Spinal cord (tissue), 10 donors: ENCODE measurements around the gene UPB1. TPM values are rescaled to one million over a fixed set of nuclear protein-coding genes. Genes with fewer than 3 reads are reported as not detected.
"Not testable (repeated sequence)": the region's sequence is repeated elsewhere in the genome, so short reads cannot be mapped to it uniquely, and the experiment has no call there.

ENCODE experiments used
- DNase-seq, 6 donors: peaks; one replicate each; pipeline versions ENCODE4 v3.0.0 to v3.0.0-alpha.2; 2013 to 2015; ENCODE audit warnings: low spot score in 6 of 6, low read depth in 4 of 6
- H3K27ac ChIP-seq: one replicate; pipeline ENCODE4 v1.5.1; 2013; ENCODE audit warnings: low read depth, low read length, control low read depth
- H3K27me3 ChIP-seq: one replicate; pipeline ENCODE4 v1.6.1; 2013; ENCODE audit warnings: low read length; ENCODE audit not compliant: control insufficient read depth, insufficient read depth
- H3K36me3 ChIP-seq: one replicate; pipeline ENCODE4 v1.6.1; 2013; ENCODE audit warnings: low read length; ENCODE audit not compliant: control insufficient read depth, insufficient read depth
- H3K4me1 ChIP-seq: one replicate; pipeline ENCODE4 v1.6.1; 2013; ENCODE audit warnings: low read length; ENCODE audit not compliant: control insufficient read depth, insufficient read depth
- H3K4me3 ChIP-seq: one replicate; pipeline ENCODE4 v1.5.1; 2013; ENCODE audit warnings: low read depth, low read length, control low read depth
- H3K9me3 ChIP-seq: one replicate; pipeline ENCODE4 v1.6.1; 2013; ENCODE audit warnings: low read length; ENCODE audit not compliant: control insufficient read depth, insufficient read depth
- WGBS: methylation state at CpG from one replicate; pipeline ENCODE4 v1.1.5; 2013; ENCODE audit warnings: missing lambda C conversion rate; ENCODE audit not compliant: insufficient coverage; 5-methylcytosine and 5-hydroxymethylcytosine counted together
- polyA plus RNA-seq, 2 donors: library from polyadenylated mRNA; unstranded; fragments of 120-200 nt; gene quantifications; one replicate each; pipeline ENCODE4 v1.2.1, GENCODE V29; 2013; ENCODE audit not compliant: insufficient read length in 2 of 2
- total RNA-seq, 2 donors: library from RNA; depleted of rRNA in 1 of 2; stranded (reverse); fragments of 120-200 nt in 1 of 2; fragments of >200 nt in 1 of 2; gene quantifications; one replicate each; pipeline versions ENCODE4 v1.2.3 to v1.2.4, GENCODE V29; 2013 to 2014
- donor health status: healthy.

UPB1 gene
- total and polyA plus RNA-seq, 4 donors: 0.57 to 2.2 (median 1.1) TPM

- WGBS: 88% methylated on average over 2 of the region's 2 CpGs
- no peak for DNase-seq
- no peaks in the 10 kb centered on the region for H3K9me3 ChIP-seq
- no peak overlapping the region for H3K4me3 ChIP-seq
- no peak overlapping the region for H3K27ac ChIP-seq
- H3K27me3 ChIP-seq: no peaks in the 10 kb centered on the region
- H3K36me3 ChIP-seq: peaks cover 62% of the 10 kb centered on the region
- peaks cover 16% of the 10 kb centered on the region for H3K4me1 ChIP-seq
These were observed 45.3 kb downstream of the UPB1 start for GRCh38 chr22:24540470-24540869.

- Histone ChIP-seq H3K4me1 (peaks cover 21% of the 10 kb centered on the region), H3K27ac (no peak overlapping the region), H3K27me3 (no peaks in the 10 kb centered on the region), H3K36me3 (peaks cover 72% of the 10 kb centered on the region), H3K9me3 (no peaks in the 10 kb centered on the region), H3K4me3 (no peak overlapping the region)
- DNase-seq: no peak
- WGBS: 83% methylated on average over 4 of the region's 6 CpGs
These were observed 46.8 kb downstream of the UPB1 start for GRCh38 chr22:24541681-24542515.

DNA sequence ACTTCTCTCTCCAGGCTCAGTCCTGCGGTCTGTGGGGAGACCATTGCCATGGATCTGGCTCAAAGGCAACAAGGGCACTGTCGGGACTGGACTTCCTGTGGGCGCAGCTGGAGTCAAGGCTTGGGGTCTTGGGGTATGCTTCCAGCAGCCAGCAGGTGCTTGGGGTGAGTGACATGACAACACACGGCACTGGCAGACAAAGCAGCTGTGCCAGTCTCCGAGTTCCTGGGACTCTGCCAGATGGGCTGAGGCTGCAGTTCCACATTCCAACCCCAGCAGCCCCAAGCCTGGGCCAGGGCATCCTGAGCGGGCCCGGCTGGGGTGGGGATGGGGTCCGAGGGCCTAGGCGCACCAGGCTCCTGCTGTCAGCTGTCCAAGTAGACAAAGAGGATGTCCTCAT lies 47.5 kb downstream of the UPB1 start:
- Histone ChIP-seq H3K27me3 (no peaks in the 10 kb centered on the region), H3K27ac (no peak overlapping the region), H3K9me3 (no peaks in the 10 kb centered on the region), H3K4me3 (no peak overlapping the region), H3K36me3 (peaks cover 79% of the 10 kb centered on the region), H3K4me1 (peaks cover 21% of the 10 kb centered on the region)
- no peak for DNase-seq
- 72% methylated on average over 9 of the region's 9 CpGs for WGBS

- no peak overlapping the region for H3K4me3 ChIP-seq
- no peaks in the 10 kb centered on the region for H3K27me3 ChIP-seq
- H3K9me3 ChIP-seq: no peaks in the 10 kb centered on the region
- peaks cover 85% of the 10 kb centered on the region for H3K36me3 ChIP-seq
- 95% methylated on average over 7 of the region's 7 CpGs for WGBS
- peaks cover 21% of the 10 kb centered on the region for H3K4me1 ChIP-seq
- no peak for DNase-seq
- H3K27ac ChIP-seq: no peak overlapping the region
These were observed 48.1 kb downstream of the UPB1 start for GRCh38 chr22:24543185-24543601.

DNA sequence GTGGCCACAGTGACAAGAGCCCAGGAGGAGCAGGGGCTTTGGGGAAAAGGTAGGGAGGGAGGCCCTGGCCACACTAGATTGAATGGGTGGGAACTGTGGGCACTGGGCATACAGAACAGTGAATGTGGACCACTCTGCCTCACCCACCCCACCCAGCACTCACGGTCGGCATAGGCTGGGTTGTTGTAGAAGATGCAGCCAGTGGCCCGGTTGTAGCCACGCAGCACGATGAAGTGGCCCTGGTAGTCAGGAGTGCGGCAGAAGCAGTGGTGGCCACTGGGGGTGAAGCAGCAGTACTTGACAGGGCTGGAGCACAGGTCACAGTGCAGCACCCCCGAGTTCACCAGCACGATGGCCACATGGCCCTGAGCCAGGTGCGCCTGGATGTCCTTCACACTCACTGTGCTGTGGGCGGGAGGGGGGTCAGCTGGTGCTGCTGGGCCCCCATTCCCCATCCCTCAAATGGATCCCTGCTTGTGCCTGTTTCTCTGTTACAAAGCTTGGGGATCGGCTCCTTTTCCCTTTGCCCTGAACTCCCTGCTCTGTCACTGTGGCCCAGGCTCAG lies 48.6 kb downstream of the UPB1 start:
- Histone ChIP-seq H3K27ac (no peak overlapping the region), H3K9me3 (no peaks in the 10 kb centered on the region), H3K4me1 (peaks cover 21% of the 10 kb centered on the region), H3K27me3 (no peaks in the 10 kb centered on the region), H3K4me3 (no peak overlapping the region), H3K36me3 (peaks cover 87% of the 10 kb centered on the region)
- no peak for DNase-seq
- 96% methylated on average over 8 of the region's 11 CpGs for WGBS

GRCh38 chr22:24548812-24549211 lies 53.7 kb downstream of the UPB1 start:
- Histone ChIP-seq H3K36me3 (peaks cover 65% of the 10 kb centered on the region), H3K4me3 (no peak overlapping the region), H3K27me3 (no peaks in the 10 kb centered on the region), H3K9me3 (no peaks in the 10 kb centered on the region), H3K27ac (no peak overlapping the region), H3K4me1 (peaks cover 40% of the 10 kb centered on the region)
- no peak for DNase-seq
- WGBS: 98% methylated on average over 4 of the region's 4 CpGs

DNA sequence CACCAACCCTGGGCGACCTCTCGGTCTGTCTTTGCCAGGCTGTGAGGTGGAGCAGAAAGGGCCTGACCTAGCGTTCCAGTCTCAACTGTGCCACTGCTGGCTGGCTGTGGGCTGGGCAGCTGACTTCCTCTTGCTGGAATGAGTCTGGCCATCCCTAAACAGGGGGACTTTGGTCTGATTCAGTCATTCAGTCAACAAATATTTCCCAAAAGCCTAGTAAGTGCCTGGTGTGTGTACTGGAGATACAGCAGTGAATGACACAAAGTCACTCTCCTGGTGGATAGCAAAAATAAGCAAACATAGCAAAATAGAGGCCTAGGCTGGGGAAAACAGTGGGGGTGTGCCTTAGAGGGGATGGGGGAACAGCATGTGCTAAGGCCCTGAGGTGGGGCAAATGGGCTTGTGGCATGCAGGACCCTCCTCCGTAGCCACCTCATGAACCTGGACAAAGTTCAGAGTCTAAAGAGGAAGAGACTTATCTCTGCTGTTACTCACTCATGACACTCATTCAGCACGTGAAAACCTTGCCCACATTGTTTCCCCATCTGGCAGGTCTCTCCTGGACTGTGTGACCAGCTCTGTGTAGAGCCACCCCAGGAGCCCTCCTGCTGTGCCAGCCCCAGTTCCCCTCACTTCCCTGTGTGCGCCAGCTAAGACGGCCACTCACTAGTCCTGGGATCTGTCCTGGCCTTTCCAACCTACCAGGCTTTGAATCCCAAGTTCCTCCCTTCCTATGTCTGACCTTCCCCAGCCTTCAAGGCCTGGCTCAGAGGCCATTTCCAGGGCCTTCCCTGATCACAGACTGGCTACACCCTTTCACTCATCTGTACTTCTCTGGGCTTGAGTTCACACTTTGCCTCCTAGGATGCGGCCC lies 55.1 kb downstream of the UPB1 start:
- H3K9me3 ChIP-seq: no peaks in the 10 kb centered on the region
- peaks cover 52% of the 10 kb centered on the region for H3K36me3 ChIP-seq
- WGBS: 86% methylated on average over 8 of the region's 8 CpGs
- H3K27me3 ChIP-seq: no peaks in the 10 kb centered on the region
- no peak overlapping the region for H3K4me3 ChIP-seq
- peaks cover 37% of the 10 kb centered on the region for H3K4me1 ChIP-seq
- DNase-seq: no peak
- H3K27ac ChIP-seq: no peak overlapping the region

DNA sequence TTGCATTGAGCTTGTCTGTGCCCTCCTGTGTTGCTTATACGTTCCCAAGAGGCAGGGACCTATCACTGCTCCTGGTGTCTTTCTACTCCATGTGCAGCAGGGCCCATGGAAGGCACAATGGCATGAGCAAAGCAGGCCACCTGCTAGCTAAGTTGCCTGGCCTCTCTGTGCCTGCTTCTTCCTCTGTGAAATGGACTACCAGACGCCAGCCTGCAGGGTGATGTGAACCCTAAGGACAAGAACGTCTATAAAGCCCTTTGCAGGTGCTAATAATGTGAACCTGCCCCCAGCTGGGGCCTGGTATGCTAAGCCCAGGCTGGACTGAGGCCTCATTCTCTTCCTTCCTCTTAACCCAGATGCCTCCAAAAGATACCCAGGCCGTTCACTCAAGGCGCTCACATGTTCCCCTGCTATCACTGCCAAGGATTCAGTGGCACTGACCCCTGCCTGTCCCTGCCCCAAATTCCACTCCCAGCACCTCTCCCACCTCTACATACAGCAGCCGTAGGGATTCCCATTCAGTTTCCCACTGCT lies 55.8 kb downstream of the UPB1 start:
- Histone ChIP-seq H3K27ac (no peak overlapping the region), H3K27me3 (no peaks in the 10 kb centered on the region), H3K4me3 (no peak overlapping the region), H3K36me3 (peaks cover 51% of the 10 kb centered on the region), H3K9me3 (no peaks in the 10 kb centered on the region), H3K4me1 (peaks cover 30% of the 10 kb centered on the region)
- no peak for DNase-seq
- 86% methylated on average over 6 of the region's 6 CpGs for WGBS

- H3K4me3 ChIP-seq: not testable (repeated sequence)
These were observed 57.6 kb downstream of the UPB1 start for GRCh38 chr22:24552503-24553286.

More at GRCh38 chr22:24552503-24553286, 57.6 kb downstream of the UPB1 start:
- H3K27me3 ChIP-seq, H3K9me3 ChIP-seq: not testable (repeated sequence)
- peak in 2 of 6 donors; percentile 3 to 23 for DNase-seq
- 83% methylated on average over 9 of the region's 10 CpGs for WGBS
- H3K27ac ChIP-seq: peak overlapping the region; percentile 22
- H3K36me3 ChIP-seq: peaks cover 37% of the 10 kb centered on the region
- H3K4me1 ChIP-seq: peaks cover 30% of the 10 kb centered on the region
